Activated T-cell treated with anti-CD3 and anti-CD28 coated beads for 24 hours (primary cell): ENCODE data around the gene NOS3.

Source experiments
- DNase-seq: peaks from one replicate; pipeline ENCODE4 v3.0.0-alpha.2; 2020; ENCODE audit warnings: low read depth

The NOS3 gene

GRCh38 chr7:150964593-150965111 is 26.2 kb upstream of the NOS3 start:
- DNase-seq = no peak

GRCh38 chr7:150965273-150965830 is 25.5 kb upstream of the NOS3 start:
- DNase-seq = no peak

- DNase-seq = no peak
Measured at GRCh38 chr7:150966002-150966401, 24.8 kb upstream of the NOS3 start.

- no peak for DNase-seq
Measured at GRCh38 chr7:150967349-150967748, 23.5 kb upstream of the NOS3 start.

GRCh38 chr7:150968056-150968733 is 22.6 kb upstream of the NOS3 start:
- DNase-seq = no peak

- DNase-seq = no peak
Measured at GRCh38 chr7:150968734-150969372, 22.0 kb upstream of the NOS3 start.

GRCh38 chr7:150969475-150969874 is 21.3 kb upstream of the NOS3 start:
- no peak for DNase-seq

GRCh38 chr7:150970424-150970823 is 20.4 kb upstream of the NOS3 start:
- DNase-seq = no peak

- DNase-seq = no peak
Measured at GRCh38 chr7:150971242-150972022, 19.4 kb upstream of the NOS3 start.

GRCh38 chr7:150972023-150972468 is 18.8 kb upstream of the NOS3 start:
- DNase-seq = no peak

- DNase-seq = no peak
Measured at GRCh38 chr7:150972741-150973140, 18.1 kb upstream of the NOS3 start.

GRCh38 chr7:150973571-150974451 is 17.0 kb upstream of the NOS3 start:
- no peak for DNase-seq

GRCh38 chr7:150974468-150975391 is 16.1 kb upstream of the NOS3 start:
- peak; percentile 67 for DNase-seq

- no peak for DNase-seq
Measured at GRCh38 chr7:150975536-150976319, 15.1 kb upstream of the NOS3 start.

- DNase-seq = no peak
Measured at GRCh38 chr7:150976529-150977381, 14.1 kb upstream of the NOS3 start.

GRCh38 chr7:150977382-150978125 is 13.3 kb upstream of the NOS3 start:
- DNase-seq = no peak

- DNase-seq = no peak
Measured at GRCh38 chr7:150978126-150978789, 12.6 kb upstream of the NOS3 start, which contains the start of gene KCNH2. Gene KCNH2, minus strand, starts transcription at chr7:150978321. Its CDS starts 408 bp downstream, at chr7:150977913.
